Adrenal gland (tissue), 12 donors: Measurements from ENCODE around the gene MINDY2. TPM values are rescaled to one million over a fixed set of nuclear protein-coding genes. Genes with fewer than 3 reads are reported as not detected.

Source experiments
- DNase-seq, 7 donors: peaks; one replicate each; pipeline ENCODE4 v3.0.0-alpha.2; 2019 to 2020
- H3K27ac ChIP-seq, 5 donors: fragments of 200-600 bp; sonication (generic) in 4 of 5; 1 replicate in 3 of 5; 2 replicates in 2 of 5; pipeline versions ENCODE4 v1.5.1 to v1.8.0; 2016 to 2020; ENCODE audit warnings: mild to moderate bottlenecking in 1 of 5
- H3K27me3 ChIP-seq: fragments of 200-600 bp; 2 replicates; pipeline ENCODE4 v1.8.0; 2021
- H3K36me3 ChIP-seq, 2 donors: fragments of 200-600 bp; replicated peaks in 1 of 2; 1 replicate in 1 of 2; 2 replicates in 1 of 2; pipeline versions ENCODE4 v1.5.1 to v1.8.0; 2018 to 2022
- H3K4me1 ChIP-seq, 2 donors: fragments of 200-600 bp; replicated peaks in 1 of 2; 1 replicate in 1 of 2; 2 replicates in 1 of 2; pipeline versions ENCODE4 v1.5.1 to v1.8.0; 2018 to 2021
- H3K4me3 ChIP-seq, 4 donors: fragments of 200-600 bp; sonication (generic) in 3 of 4; one replicate each; pipeline ENCODE4 v1.5.1; 2016 to 2018
- H3K9me3 ChIP-seq, 3 donors: fragments of 200-600 bp; sonication (generic) in 1 of 3; replicated peaks in 1 of 3; 1 replicate in 2 of 3; 2 replicates in 1 of 3; pipeline versions ENCODE4 v1.5.1 to v1.8.0; 2016 to 2021
- POLR2A ChIP-seq, 2 donors: fragments of 450-650 bp; IDR thresholded peaks; one replicate each; pipeline ENCODE4 v1.6.1; 2017; ENCODE audit warnings: antibody characterized with exemption in 2 of 2, mild to moderate bottlenecking in 2 of 2, moderate library complexity in 1 of 2
- WGBS, 4 donors: extraction: QIAGEN DNeasy Blood & Tissue Kit in 2 of 4; methylation state at CpG; one replicate each; pipeline versions ENCODE4 v1.1.5 to v1.1.7; 2013 to 2017; 5-methylcytosine and 5-hydroxymethylcytosine counted together
- intact Hi-C, 2 donors: fragments of 100-400 bp; cut with DNase I; formaldehyde crosslinking; loops; one replicate each; pipeline versions ENCODE4 v1.14.1 to v1.15.0; 2022 to 2023
- polyA plus RNA-seq, 3 donors: library from polyadenylated mRNA; stranded (reverse); fragments of 200-250 nt in 2 of 3; fragments of 350-450 nt in 1 of 3; fragmentation: Illumina TruSeq in 1 of 3; extraction: RNeasy Lipid Tissue Mini Kit (QIAGEN cat#74804) in 1 of 3; gene quantifications; one replicate each; pipeline ENCODE4 v1.2.3, GENCODE V29; 2013 to 2014
- total RNA-seq, 9 donors: library from RNA; depleted of rRNA in 4 of 9; stranded (reverse); fragments of >200 nt in 4 of 9; fragments of 120-200 nt in 1 of 9; fragmentation: NEBNext Ultra II Directional in 1 of 9; extraction: Animal tissue kit (Norgen Biotek cat#: 25700) in 1 of 9; gene quantifications; one replicate each; pipeline versions ENCODE4 v1.1.0 to v1.2.4, GENCODE V29; 2013 to 2023
- TF ChIP-seq, protein P1 (sequence below), 6 experiments: fragments of 450-650 bp in 4 of 6; fragments of 200-600 bp in 2 of 6; sonication (generic) in 1 of 6; IDR thresholded peaks; 1 replicate in 5 of 6; 2 replicates in 1 of 6; pipeline versions ENCODE4 v1.5.1 to v1.8.0; 2016 to 2021; ENCODE audit warnings: antibody characterized with exemption in 6 of 6, mild to moderate bottlenecking in 2 of 6, moderate library complexity in 1 of 6
- donor health status: healthy with polysubstance abuse.
- donor health status: Bipolar disorder and iron deficiency.
- donor health status: DM: yes; HTN: yes; CAD: no.
- donor health status: DM: no; HTN: no; CAD: no.
- donor health status: DM: no; HTN: no; CAD: no.
- donor health status: DM: yes; HTN: yes; CAD: no.

The MINDY2 gene
- total and polyA plus RNA-seq, 12 donors: 2.7 to 25.1 (median 12.2) TPM

DNA sequence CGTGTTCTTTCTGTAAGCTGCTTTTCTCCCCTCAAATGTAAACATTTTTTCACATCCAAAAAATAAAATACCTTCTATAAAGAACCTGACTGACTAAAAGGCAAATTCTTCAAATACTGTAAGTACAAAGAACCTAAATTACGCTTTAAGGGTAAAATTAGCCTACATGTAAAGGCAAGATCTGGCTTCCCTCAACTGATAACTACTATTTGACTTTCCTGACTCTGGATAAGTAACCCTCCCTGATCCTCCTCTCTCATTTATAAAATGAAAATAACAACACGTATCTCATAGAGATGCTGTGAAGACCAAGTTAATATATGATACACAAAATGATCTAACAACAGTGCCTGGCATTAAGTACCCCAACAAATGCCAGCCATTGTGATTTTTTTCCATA lies 33.8 kb upstream of the MINDY2 start:
- intact Hi-C loops: no loop called here
- DNase-seq: no peak
- Histone ChIP-seq H3K4me3 (no peak overlapping the region), H3K27me3 (no peaks in the 10 kb centered on the region), H3K9me3 (no peaks in the 10 kb centered on the region), H3K4me1 (peaks cover 11 to 20% of the 10 kb centered on the region in 2 donors), H3K27ac (no peak overlapping the region), H3K36me3 (no peaks in the 10 kb centered on the region)
- WGBS, 4 donors: 94 to 97% (median 95%) methylated on average over 3 of the region's 3 CpGs
- no peak for TF ChIP-seq POLR2A (IDR thresholded peaks at IDR 0.05)
- TF ChIP-seq, protein P1, sequence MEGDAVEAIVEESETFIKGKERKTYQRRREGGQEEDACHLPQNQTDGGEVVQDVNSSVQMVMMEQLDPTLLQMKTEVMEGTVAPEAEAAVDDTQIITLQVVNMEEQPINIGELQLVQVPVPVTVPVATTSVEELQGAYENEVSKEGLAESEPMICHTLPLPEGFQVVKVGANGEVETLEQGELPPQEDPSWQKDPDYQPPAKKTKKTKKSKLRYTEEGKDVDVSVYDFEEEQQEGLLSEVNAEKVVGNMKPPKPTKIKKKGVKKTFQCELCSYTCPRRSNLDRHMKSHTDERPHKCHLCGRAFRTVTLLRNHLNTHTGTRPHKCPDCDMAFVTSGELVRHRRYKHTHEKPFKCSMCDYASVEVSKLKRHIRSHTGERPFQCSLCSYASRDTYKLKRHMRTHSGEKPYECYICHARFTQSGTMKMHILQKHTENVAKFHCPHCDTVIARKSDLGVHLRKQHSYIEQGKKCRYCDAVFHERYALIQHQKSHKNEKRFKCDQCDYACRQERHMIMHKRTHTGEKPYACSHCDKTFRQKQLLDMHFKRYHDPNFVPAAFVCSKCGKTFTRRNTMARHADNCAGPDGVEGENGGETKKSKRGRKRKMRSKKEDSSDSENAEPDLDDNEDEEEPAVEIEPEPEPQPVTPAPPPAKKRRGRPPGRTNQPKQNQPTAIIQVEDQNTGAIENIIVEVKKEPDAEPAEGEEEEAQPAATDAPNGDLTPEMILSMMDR (IDR thresholded peaks at IDR 0.05): no peak

DNA sequence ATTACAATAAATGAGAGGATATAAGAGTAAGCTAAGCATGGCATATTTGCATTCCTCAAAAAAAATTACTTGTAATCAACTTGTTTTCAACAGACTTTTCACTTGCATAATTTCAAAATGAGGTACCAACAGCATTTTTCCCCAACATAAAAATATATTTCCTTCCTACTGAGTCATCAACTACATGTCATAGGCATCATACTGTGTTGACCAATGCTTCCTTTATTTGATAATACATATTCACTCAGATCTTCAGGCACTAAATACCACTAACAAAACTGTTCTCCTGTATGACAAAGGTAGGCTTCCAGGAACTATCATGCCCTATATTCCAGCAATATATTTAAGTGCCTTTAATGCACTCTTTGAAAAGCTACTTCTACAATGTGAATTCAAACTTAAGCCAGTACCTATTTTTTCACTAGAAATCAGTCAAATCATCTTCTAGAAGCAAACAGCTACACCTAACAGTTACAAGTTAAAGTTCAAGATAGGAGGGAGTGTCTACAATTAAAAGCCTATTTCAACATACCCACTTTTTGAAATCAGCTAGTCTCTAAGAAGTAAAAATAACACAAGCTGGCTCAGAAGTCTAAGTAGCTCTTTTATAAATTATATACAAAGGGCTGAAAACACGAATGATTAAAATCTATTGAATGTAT lies 32.9 kb upstream of the MINDY2 start:
- WGBS, 4 donors: 75 to 86% (median 82%) methylated on average over 1 of the region's 1 CpG
- TF ChIP-seq, protein P1 (IDR thresholded peaks at IDR 0.05): no peak
- Histone ChIP-seq H3K4me1 (peaks cover 19 to 28% of the 10 kb centered on the region in 2 donors), H3K27me3 (no peaks in the 10 kb centered on the region), H3K9me3 (no peaks in the 10 kb centered on the region), H3K27ac (no peak overlapping the region), H3K4me3 (no peak overlapping the region), H3K36me3 (no peaks in the 10 kb centered on the region)
- DNase-seq: no peak
- intact Hi-C loops: no loop called here

DNA sequence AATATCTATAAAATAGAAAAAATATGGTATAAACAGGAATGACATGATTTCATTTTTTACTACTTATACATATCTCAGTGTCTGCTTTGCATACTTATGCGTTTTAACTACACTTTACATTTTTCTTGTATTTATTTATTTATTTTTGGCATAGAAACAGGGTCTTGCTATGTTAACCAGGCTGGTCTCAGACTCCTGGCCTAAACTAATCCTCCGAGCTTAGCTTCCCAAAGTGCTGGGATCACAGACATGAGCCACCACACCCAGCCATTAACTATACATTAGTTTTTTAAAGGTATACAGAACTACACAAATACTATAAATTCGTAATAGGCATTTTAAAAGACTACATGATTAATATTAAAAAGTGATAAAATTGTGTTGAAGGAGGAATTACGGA lies 30.7 kb upstream of the MINDY2 start:
- H3K27me3 ChIP-seq: no peaks in the 10 kb centered on the region
- H3K36me3 ChIP-seq: no peaks in the 10 kb centered on the region
- DNase-seq: no peak
- H3K4me3 ChIP-seq: no peak overlapping the region
- TF ChIP-seq POLR2A (IDR thresholded peaks at IDR 0.05): no peak
- TF ChIP-seq, protein P1 (IDR thresholded peaks at IDR 0.05): no peak
- intact Hi-C loops: no loop called here
- no peaks in the 10 kb centered on the region for H3K9me3 ChIP-seq
- H3K27ac ChIP-seq: no peak overlapping the region
- H3K4me1 ChIP-seq: peaks cover 20 to 30% of the 10 kb centered on the region in 2 donors
- 90 to 95% (median 94%) methylated on average over 4 of the region's 4 CpGs for WGBS, 4 donors

DNA sequence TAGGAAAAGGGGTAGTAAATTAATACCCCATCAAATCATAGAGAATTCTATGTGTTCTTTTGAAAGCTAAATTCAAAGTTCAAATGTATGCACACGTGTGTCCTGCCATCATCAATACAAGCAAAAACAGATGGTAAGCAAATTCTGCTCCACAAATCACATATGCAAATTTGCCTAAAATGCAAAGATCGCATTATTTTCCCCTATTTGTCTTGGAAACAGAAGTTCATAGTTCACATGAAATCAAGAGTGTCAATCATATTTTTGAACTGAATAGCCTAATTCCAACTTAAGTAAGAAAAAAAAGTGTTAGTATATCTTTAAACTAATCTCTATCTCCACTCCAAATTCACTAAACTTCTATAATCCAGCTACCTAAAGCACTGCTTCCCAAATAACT lies 30.1 kb upstream of the MINDY2 start:
- Histone ChIP-seq H3K9me3 (no peaks in the 10 kb centered on the region), H3K27ac (no peak overlapping the region), H3K4me1 (peaks cover 20 to 30% of the 10 kb centered on the region in 2 donors), H3K27me3 (no peaks in the 10 kb centered on the region), H3K4me3 (no peak overlapping the region), H3K36me3 (no peaks in the 10 kb centered on the region)
- intact Hi-C loops: no loop called here
- no peak for TF ChIP-seq POLR2A (IDR thresholded peaks at IDR 0.05)
- TF ChIP-seq, protein P1 (IDR thresholded peaks at IDR 0.05): no peak
- no peak for DNase-seq
- 89 to 98% (median 94%) methylated on average over 2 of the region's 2 CpGs for WGBS, 4 donors
